Activated T-cell treated with anti-CD3 and anti-CD28 coated beads for 4 hours (primary cell): ENCODE results near the gene XAGE3.

Experiments used
- DNase-seq: peaks from one replicate; pipeline ENCODE4 v3.0.0-alpha.2; 2020

XAGE3 gene

DNA sequence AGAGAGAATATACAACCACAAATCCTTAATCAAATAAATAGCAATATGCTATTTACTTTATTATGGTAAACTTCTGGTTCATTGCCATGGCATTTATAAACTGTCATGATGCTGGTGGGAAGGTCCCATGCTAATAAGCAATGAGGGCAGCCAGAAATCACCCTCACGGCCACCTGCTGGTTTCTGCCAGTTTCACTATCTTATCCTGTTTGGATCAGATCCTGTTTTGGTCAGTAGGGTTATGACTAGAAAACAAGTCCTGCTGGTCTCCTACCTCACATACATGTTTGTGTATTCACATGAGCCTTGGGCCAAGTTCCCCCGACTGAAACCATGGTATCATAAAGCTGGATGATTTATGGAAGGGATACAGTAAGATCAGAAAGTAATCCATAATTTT is 28.7 kb downstream of the XAGE3 start:
- DNase-seq = no peak

DNA sequence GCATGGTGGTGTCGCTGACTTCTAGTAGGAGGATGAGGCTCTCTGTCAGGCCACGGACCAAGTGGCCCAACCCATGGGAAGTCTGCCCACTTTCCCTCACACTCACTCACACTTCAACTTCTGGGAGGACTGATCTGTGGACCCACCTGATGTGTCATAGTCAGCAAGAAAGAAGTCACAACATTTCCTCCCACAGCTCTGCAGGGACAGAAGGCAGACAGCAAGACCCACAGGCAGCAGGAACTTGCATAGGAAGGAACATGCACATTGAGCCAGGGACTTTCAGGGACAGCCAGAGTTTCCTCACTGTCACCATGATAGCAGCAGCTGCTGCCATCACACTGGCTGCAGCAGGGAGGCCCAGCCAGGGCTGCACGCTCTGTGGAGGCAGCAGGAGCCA is 37.3 kb downstream of the XAGE3 start:
- DNase-seq = no peak

DNA sequence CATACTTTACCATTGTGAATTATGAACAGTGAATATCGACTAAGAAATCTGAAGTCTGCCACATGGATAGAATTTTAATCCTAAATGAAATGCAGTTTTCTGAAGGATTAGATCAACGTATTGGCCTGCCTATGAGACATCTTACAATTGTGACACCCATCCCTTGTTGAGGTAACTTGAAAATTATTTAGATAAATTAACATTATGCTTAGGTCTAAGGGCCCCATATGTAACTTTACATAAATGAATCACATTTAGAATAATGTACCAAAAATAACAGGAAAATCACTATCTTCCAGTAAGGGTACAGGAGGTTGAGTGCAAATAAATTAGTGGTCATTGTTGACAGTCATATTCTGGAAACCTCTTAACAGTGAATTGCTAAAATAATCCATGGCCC is 43.3 kb downstream of the XAGE3 start:
- DNase-seq = no peak

DNA sequence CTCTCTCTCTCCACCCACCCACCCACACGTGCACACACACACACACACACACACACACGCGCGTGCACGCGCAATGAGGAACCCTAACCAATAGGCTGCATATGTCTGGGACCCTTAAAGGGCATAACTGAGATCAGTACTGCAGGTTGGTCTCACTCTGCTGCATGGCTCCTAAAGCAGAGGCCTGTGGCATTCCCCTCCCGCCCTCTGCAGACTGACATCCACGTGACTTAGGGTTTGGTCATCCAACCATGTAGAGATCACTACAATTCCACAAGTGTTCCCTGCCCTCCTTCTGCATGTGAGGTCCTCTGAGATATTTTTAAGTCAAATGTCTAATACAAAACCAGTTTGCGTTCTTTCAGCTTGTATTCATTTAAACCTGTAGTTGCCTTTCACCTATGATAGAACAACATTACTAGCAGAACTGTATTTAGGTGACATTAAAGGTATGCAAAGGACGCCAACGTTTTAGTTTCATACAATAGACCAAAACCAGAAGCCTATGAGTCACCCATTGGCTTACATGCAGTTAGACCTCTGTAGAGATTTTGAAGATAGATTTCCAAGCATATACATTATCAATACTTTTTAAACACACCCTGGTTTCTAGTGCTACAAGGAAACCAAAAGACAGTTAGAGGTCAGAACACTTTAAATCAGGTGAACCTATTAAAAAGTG is 46.7 kb downstream of the XAGE3 start:
- DNase-seq = no peak

DNA sequence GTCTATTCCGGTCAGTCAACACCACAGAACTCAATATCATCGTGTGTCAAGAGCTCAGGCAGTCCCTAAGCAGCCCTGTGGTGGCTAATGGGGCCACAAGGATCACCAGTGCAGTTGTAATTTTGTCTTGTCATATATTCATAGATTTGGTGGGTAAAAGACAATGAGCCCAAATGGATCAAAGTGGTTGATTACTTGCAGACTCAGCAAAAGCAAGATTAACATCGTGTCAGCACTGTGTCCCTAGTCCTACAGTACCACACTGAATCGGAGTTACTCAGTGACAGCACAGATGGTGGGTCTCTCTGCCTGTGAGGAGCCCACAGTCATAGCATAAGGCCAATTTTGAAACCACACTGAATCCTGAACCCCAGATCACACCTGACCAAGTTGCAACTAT is 48.1 kb downstream of the XAGE3 start:
- no peak for DNase-seq
